Measurements from ENCODE around the gene ADARB1.

The ADARB1 gene

GRCh38 chr21:45154511-45155508 lies 80.4 kb downstream of the ADARB1 start:
- DNase-seq = no peak

GRCh38 chr21:45155910-45156309 lies 81.5 kb downstream of the ADARB1 start:
- DNase-seq = no peak

- no peak for DNase-seq
These were observed 82.1 kb downstream of the ADARB1 start for GRCh38 chr21:45156459-45156858.

- DNase-seq = no peak
These were observed 83.6 kb downstream of the ADARB1 start for GRCh38 chr21:45157932-45158331.

- DNase-seq = no peak
These were observed 84.4 kb downstream of the ADARB1 start for GRCh38 chr21:45158491-45159423.

GRCh38 chr21:45160198-45160597 lies 85.8 kb downstream of the ADARB1 start:
- no peak for DNase-seq

- DNase-seq = no peak
These were observed 86.9 kb downstream of the ADARB1 start for GRCh38 chr21:45161038-45161945.

- no peak for DNase-seq
These were observed 87.7 kb downstream of the ADARB1 start for GRCh38 chr21:45162115-45162514.

- no peak for DNase-seq
These were observed 88.4 kb downstream of the ADARB1 start for GRCh38 chr21:45162809-45163208.

- no peak for DNase-seq
These were observed 89.2 kb downstream of the ADARB1 start for GRCh38 chr21:45163413-45164123.

GRCh38 chr21:45164124-45164511 lies 89.7 kb downstream of the ADARB1 start:
- no peak for DNase-seq

GRCh38 chr21:45164838-45165237 lies 90.5 kb downstream of the ADARB1 start:
- DNase-seq = no peak

GRCh38 chr21:45166931-45167330 lies 92.6 kb downstream of the ADARB1 start:
- no peak for DNase-seq

GRCh38 chr21:45167796-45168222 lies 93.4 kb downstream of the ADARB1 start:
- DNase-seq = no peak

GRCh38 chr21:45168522-45168921 lies 94.1 kb downstream of the ADARB1 start:
- no peak for DNase-seq

- no peak for DNase-seq
These were observed 94.6 kb downstream of the ADARB1 start for GRCh38 chr21:45169001-45169400.

- no peak for DNase-seq
These were observed 95.3 kb downstream of the ADARB1 start for GRCh38 chr21:45169682-45170081.

GRCh38 chr21:45170987-45171386 lies 96.6 kb downstream of the ADARB1 start:
- DNase-seq = no peak

GRCh38 chr21:45172420-45172819 lies 98.0 kb downstream of the ADARB1 start:
- DNase-seq = no peak

GRCh38 chr21:45175326-45176095 lies 101.1 kb downstream of the ADARB1 start:
- DNase-seq = no peak

GRCh38 chr21:45176141-45176540 lies 101.8 kb downstream of the ADARB1 start:
- no peak for DNase-seq
